ENCODE measurements around the gene CFAP206. TPM values are rescaled to one million over a fixed set of nuclear protein-coding genes. Genes with fewer than 3 reads are reported as not detected.

CFAP206 gene, protein sequence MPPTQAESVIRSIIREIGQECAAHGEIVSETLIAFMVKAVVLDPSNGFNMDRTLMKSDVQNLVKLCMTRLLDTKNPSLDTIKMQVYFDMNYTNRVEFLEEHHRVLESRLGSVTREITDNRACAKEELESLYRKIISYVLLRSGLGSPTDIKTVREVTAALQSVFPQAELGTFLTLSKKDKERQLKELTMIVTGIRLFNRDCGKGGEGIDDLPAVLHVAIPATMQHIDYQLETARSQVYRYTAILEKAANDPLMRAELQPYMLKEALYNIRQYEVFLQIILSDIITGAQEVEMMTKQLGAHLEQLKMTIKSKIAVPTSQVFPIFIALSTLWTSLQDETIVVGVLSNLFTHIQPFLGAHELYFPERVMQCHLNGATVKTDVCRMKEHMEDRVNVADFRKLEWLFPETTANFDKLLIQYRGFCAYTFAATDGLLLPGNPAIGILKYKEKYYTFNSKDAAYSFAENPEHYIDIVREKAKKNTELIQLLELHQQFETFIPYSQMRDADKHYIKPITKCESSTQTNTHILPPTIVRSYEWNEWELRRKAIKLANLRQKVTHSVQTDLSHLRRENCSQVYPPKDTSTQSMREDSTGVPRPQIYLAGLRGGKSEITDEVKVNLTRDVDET
- 2.1 and 5.0 TPM in 2 replicates for total RNA-seq (ENCODE audit: low replicate concordance)
- long read RNA-seq, partial matches to known transcripts: 4 of 16 reads
- long read RNA-seq, other reads (novel, unspliced or antisense): 8 of 16 reads

DNA sequence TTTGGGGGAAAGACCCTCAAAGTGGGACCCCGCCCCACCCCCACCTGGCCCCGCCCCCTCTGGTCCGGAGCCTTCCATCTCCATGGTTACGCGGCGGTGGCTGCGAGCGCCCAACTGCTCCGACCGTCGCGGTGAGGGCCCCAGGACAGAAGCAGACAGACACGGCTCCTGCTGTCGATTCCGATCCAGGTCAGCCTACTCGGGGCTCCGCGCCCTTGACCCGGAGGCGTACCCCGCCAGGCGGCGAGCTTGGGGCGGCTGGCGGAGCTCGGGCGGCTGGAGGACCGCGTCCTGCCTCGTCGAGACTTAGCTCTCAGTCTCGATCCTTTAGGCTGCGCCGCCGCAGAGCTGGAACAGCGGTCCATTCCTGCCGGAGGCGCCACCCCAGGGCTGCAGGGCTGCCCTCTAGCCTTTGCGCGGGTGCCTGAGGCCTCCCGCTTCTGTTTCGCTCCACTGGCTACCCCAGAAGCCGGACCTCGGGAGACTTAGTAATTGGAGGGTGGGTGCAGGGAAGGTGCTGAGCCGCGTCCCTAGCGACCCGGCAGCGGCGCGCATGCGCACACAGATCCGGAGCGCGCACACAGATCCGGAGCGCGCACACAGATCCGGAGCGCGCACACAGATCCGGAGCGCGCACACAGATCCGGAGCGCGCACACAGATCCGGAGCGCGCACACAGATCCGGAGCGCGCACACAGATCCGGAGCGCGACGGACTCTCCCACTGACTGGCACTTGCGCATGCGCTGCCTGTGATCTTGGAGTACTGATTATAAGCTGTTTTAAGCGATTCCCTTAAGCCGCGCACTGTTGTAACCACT, at the start of gene CFAP206:
TSS of gene CFAP206 (plus strand) at position 72 of the 820 bp plus-strand sequence. CDS start 1,868 bp downstream, outside the sequence.
- TF ChIP-seq, protein P1, sequence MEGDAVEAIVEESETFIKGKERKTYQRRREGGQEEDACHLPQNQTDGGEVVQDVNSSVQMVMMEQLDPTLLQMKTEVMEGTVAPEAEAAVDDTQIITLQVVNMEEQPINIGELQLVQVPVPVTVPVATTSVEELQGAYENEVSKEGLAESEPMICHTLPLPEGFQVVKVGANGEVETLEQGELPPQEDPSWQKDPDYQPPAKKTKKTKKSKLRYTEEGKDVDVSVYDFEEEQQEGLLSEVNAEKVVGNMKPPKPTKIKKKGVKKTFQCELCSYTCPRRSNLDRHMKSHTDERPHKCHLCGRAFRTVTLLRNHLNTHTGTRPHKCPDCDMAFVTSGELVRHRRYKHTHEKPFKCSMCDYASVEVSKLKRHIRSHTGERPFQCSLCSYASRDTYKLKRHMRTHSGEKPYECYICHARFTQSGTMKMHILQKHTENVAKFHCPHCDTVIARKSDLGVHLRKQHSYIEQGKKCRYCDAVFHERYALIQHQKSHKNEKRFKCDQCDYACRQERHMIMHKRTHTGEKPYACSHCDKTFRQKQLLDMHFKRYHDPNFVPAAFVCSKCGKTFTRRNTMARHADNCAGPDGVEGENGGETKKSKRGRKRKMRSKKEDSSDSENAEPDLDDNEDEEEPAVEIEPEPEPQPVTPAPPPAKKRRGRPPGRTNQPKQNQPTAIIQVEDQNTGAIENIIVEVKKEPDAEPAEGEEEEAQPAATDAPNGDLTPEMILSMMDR (conservative IDR thresholded peaks at IDR 0.05): peak; percentile 12
- no peaks in the 10 kb centered on the region for H3K9me3 Mint-ChIP-seq
- H3K36me3 Mint-ChIP-seq: no peaks in the 10 kb centered on the region
- peak; percentile 82 for DNase-seq (ENCODE audit: extremely low spot score, unreplicated experiment)
- H3K27me3 Mint-ChIP-seq: no peaks in the 10 kb centered on the region
- no peaks in the 10 kb centered on the region for H3K4me1 Mint-ChIP-seq (ENCODE audit: unreplicated experiment)
- peak within 1 kb of the TSS; percentile 96 for H3K4me3 Mint-ChIP-seq
- H3K27ac Mint-ChIP-seq: peak within 1 kb of the TSS; percentile 91

DNA sequence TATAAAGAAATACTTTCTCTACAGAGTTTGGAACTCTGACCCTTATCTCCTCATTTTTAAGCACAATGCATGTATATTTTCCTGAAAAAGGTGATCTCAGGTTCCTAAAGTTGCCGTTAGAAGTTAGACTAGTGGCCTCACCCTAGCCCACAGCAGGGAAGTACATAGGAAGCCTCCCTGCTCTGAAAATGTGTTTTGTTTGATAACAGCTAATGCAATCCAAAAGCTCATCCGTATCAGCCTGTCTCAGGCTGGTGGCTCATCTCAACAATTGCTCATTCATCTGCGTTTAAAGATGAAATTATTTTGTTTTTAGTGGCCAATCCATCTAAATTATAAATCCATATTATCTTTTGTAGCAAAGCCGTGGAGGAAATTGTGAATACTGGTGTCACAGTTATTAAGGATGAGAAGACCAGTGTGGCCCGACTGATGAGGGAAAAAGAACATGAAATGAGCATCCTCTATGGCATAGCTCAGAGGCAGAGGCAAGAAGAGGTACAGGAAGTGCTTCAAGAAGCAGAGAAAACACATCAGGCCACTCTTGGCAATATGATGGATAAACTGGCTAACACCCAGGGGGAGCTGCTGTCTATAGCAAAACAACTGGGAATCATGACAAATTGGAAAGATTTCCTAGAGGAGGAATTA, 43.0 kb upstream of the CFAP206 start:
- Mint-ChIP-seq H3K9me3 (peaks cover 7% of the 10 kb centered on the region), H3K4me3 (no peak overlapping the region), H3K4me1 (ENCODE audit: unreplicated experiment) (no peaks in the 10 kb centered on the region), H3K27me3 (no peaks in the 10 kb centered on the region), H3K36me3 (peaks cover 22% of the 10 kb centered on the region), H3K27ac (no peak overlapping the region)
- no peak for DNase-seq (ENCODE audit: extremely low spot score, unreplicated experiment)
- TF ChIP-seq, protein P1 (conservative IDR thresholded peaks at IDR 0.05): no peak

DNA sequence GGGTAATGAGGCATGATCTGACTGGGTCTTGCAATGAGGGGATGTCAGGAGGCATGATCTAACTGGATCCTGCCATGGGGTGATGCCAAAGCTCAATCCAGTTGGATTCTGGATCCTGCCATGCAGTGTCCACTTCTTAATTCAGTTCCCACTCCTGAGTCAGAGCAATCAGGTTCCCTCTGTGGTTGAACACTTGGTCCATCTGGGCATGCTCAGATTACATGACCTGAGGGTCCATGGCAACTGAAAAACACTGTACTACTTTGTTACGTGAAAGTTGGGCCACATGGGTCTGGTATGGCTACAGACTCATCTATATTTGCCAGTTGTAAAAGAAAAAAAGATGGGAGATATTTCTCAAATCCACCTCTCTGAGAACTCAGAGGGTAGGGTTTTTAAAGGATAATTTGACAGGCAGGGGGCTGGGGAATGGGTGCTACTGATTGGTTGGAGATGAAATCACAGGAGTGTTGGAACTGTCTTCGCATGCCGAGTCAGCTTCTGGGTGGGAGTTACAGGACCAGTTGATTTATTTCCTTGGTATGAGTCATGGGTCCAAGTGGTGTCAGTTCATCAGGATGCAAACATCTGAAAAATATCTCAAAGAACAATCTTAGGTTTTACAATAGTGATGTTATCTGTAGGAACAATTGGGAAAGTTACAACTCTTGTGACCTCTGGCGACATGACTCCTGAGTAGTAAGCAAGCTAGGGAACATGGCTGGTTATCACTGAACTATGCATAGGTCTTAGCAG, 41.5 kb upstream of the CFAP206 start:
- no peaks in the 10 kb centered on the region for H3K4me1 Mint-ChIP-seq (ENCODE audit: unreplicated experiment)
- peaks cover 7% of the 10 kb centered on the region for H3K9me3 Mint-ChIP-seq
- H3K4me3 Mint-ChIP-seq: no peak overlapping the region
- H3K27me3 Mint-ChIP-seq: no peaks in the 10 kb centered on the region
- H3K27ac Mint-ChIP-seq: no peak overlapping the region
- TF ChIP-seq, protein P1 (conservative IDR thresholded peaks at IDR 0.05): no peak
- H3K36me3 Mint-ChIP-seq: peaks cover 22% of the 10 kb centered on the region
- DNase-seq (ENCODE audit: extremely low spot score, unreplicated experiment): no peak

DNA sequence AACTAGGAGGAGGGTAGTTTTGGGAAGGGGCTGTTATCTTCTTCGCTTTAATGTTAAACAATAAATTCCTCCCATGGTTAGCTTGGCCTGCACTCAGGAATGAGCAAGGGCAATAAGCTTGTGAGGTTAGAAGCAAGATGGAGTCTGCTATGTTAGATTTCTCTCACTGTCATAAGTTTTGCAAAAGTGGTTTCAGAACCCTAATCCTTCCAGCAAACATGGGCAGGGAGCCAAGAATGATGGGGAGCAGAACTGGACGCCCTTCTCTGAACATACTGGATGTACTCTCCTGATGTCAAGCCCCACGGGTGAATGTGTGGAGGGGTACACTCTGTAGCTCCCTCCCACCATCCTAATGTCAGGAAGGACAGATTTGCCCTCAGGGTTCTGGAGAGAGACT, 40.9 kb upstream of the CFAP206 start:
- Mint-ChIP-seq H3K27ac (no peak overlapping the region), H3K4me3 (no peak overlapping the region)
- TF ChIP-seq, protein P1 (conservative IDR thresholded peaks at IDR 0.05): no peak

More for the DNA sequence above, 40.9 kb upstream of the CFAP206 start:
- Mint-ChIP-seq H3K36me3 (peaks cover 18% of the 10 kb centered on the region), H3K27me3 (no peaks in the 10 kb centered on the region), H3K9me3 (peaks cover 7% of the 10 kb centered on the region), H3K4me1 (ENCODE audit: unreplicated experiment) (no peaks in the 10 kb centered on the region)
- no peak for DNase-seq (ENCODE audit: extremely low spot score, unreplicated experiment)

All from type B pancreatic cell (in vitro differentiated cells).